CD14-positive monocyte (primary cell): Measurements from ENCODE around the gene MDH2. TPM values are rescaled to one million over a fixed set of nuclear protein-coding genes. Genes with fewer than 3 reads are reported as not detected.
A peak's percentile ranks its signal among the peaks of the same experiment; 100 is the strongest.

Experiments used
- DNase-seq, 3 donors: peaks; one replicate each; pipeline ENCODE4 v3.0.0-alpha.2; 2011 to 2022
- H2AFZ ChIP-seq: 2 replicates; pipeline ENCODE4 v1.6.0; 2012; ENCODE audit warnings: mild to moderate bottlenecking, low read depth, low read length, inconsistent platforms; ENCODE audit not compliant: insufficient read depth, poor library complexity, severe bottlenecking
- H3K27ac ChIP-seq, 2 donors: 1 replicate in 1 of 2; 2 replicates in 1 of 2; pipeline ENCODE4 v1.5.1; 2012 to 2013; ENCODE audit warnings: low read length in 2 of 2, control low read depth in 1 of 2, inconsistent platforms in 1 of 2, low read depth in 1 of 2, mild to moderate bottlenecking in 1 of 2
- H3K27me3 ChIP-seq, 2 donors: one replicate each; pipeline versions ENCODE4 v1.6.0 to v1.6.1; 2011 to 2013; ENCODE audit warnings: low read length in 2 of 2; ENCODE audit not compliant: control insufficient read depth in 2 of 2, insufficient read depth in 2 of 2
- H3K36me3 ChIP-seq, 2 donors: replicated peaks in 1 of 2; 1 replicate in 1 of 2; 2 replicates in 1 of 2; pipeline versions ENCODE4 v1.5.1 to v1.6.1; 2012 to 2013; ENCODE audit warnings: low read length in 2 of 2, control low read depth in 1 of 2, inconsistent platforms in 1 of 2, mild to moderate bottlenecking in 1 of 2; ENCODE audit not compliant: insufficient read depth in 2 of 2, control insufficient read depth in 1 of 2
- H3K4me1 ChIP-seq, 2 donors: 1 replicate in 1 of 2; 2 replicates in 1 of 2; pipeline versions ENCODE4 v1.5.1 to v1.6.1; 2012 to 2013; ENCODE audit warnings: low read length in 2 of 2, control low read depth in 1 of 2, inconsistent platforms in 1 of 2, mild to moderate bottlenecking in 1 of 2, moderate library complexity in 1 of 2; ENCODE audit not compliant: insufficient read depth in 2 of 2, control insufficient read depth in 1 of 2
- H3K4me2 ChIP-seq: replicated peaks from 2 replicates; pipeline ENCODE3; 2012; ENCODE audit warnings: low read length, moderate library complexity, mild to moderate bottlenecking; ENCODE audit not compliant: poor library complexity, severe bottlenecking; ENCODE audit errors: extremely low read depth
- H3K4me3 ChIP-seq, 3 experiments: fragments of 200-600 bp in 1 of 3; sonication (generic) in 1 of 3; replicated peaks in 1 of 3; 1 replicate in 2 of 3; 2 replicates in 1 of 3; pipeline ENCODE4 v1.5.1; 2011 to 2013; ENCODE audit warnings: low read length in 3 of 3, mild to moderate bottlenecking in 3 of 3, control low read depth in 2 of 3, low read depth in 2 of 3, inconsistent platforms in 1 of 3, moderate library complexity in 1 of 3
- H3K79me2 ChIP-seq: 2 replicates; pipeline ENCODE4 v1.6.0; 2012; ENCODE audit warnings: mild to moderate bottlenecking, control low read depth, inconsistent platforms, low read length, moderate library complexity; ENCODE audit not compliant: insufficient read depth
- H3K9ac ChIP-seq: 2 replicates; pipeline ENCODE4 v1.6.0; 2017; ENCODE audit warnings: low read length, mild to moderate bottlenecking; ENCODE audit not compliant: insufficient read depth, poor library complexity, severe bottlenecking
- H3K9me3 ChIP-seq, 2 donors: replicated peaks in 1 of 2; 1 replicate in 1 of 2; 2 replicates in 1 of 2; pipeline versions ENCODE4 v1.5.1 to v1.6.1; 2012 to 2013; ENCODE audit warnings: low read length in 2 of 2, control low read depth in 1 of 2; ENCODE audit not compliant: control insufficient read depth in 1 of 2, insufficient read depth in 1 of 2
- H4K20me1 ChIP-seq: 2 replicates; pipeline ENCODE4 v1.6.0; 2012; ENCODE audit warnings: mild to moderate bottlenecking, low read length, control low read depth, moderate library complexity; ENCODE audit not compliant: insufficient read depth
- H3K27ac Mint-ChIP-seq, 7 donors: one replicate each; pipeline ENCODE4 v1.8.0; 2020; ENCODE audit warnings: mild to moderate bottlenecking in 7 of 7, mixed read lengths in 7 of 7, moderate library complexity in 6 of 7, inconsistent platforms in 2 of 7
- H3K27me3 Mint-ChIP-seq, 3 donors: one replicate each; pipeline ENCODE4 v1.8.0; 2021 to 2022; ENCODE audit warnings: low read depth in 3 of 3, mild to moderate bottlenecking in 3 of 3, mixed read lengths in 3 of 3, moderate library complexity in 3 of 3, inconsistent platforms in 1 of 3
- H3K36me3 Mint-ChIP-seq, 2 donors: one replicate each; pipeline ENCODE4 v1.8.0; 2020; ENCODE audit warnings: mixed read lengths in 2 of 2, inconsistent platforms in 1 of 2, mild to moderate bottlenecking in 1 of 2
- H3K4me1 Mint-ChIP-seq: one replicate; pipeline ENCODE4 v1.8.0; 2020; ENCODE audit warnings: mild to moderate bottlenecking, mixed read lengths
- H3K4me3 Mint-ChIP-seq, 2 donors: one replicate each; pipeline ENCODE4 v1.8.0; 2020; ENCODE audit warnings: mild to moderate bottlenecking in 2 of 2, mixed read lengths in 2 of 2, moderate library complexity in 1 of 2
- H3K9me3 Mint-ChIP-seq, 7 donors: one replicate each; pipeline ENCODE4 v1.8.0; 2020 to 2022; ENCODE audit warnings: mixed read lengths in 7 of 7, mild to moderate bottlenecking in 6 of 7, moderate library complexity in 6 of 7, inconsistent platforms in 2 of 7
- WGBS: methylation state at CpG from one replicate; pipeline ENCODE4 v1.1.5; 2013; ENCODE audit warnings: missing lambda C conversion rate; ENCODE audit not compliant: insufficient coverage; 5-methylcytosine and 5-hydroxymethylcytosine counted together
- intact Hi-C, 2 donors: fragments of 100-400 bp; cut with micrococcal nuclease; formaldehyde crosslinking; loops; one replicate each; pipeline versions ENCODE4 v1.15.0 to v1.15.1; 2023
- polyA plus RNA-seq, 3 donors: library from polyadenylated mRNA; depleted of rRNA in 1 of 3; unstranded in 2 of 3; stranded (reverse) in 1 of 3; fragments of 300-500 nt in 2 of 3; fragments of >200 nt in 1 of 3; fragmentation: Illumina TruSeq in 2 of 3; gene quantifications; 1 replicate in 2 of 3; 2 replicates in 1 of 3; pipeline ENCODE4 v1.2.3, GENCODE V29; 2012 to 2021
- TF ChIP-seq, protein P1 (sequence below): fragments of 200-600 bp; IDR thresholded peaks from one replicate; pipeline ENCODE4 v1.8.0; 2022; ENCODE audit warnings: antibody characterized with exemption, mild to moderate bottlenecking

The MDH2 gene
- polyA plus RNA-seq, 3 donors, result 75.2 to 162 (median 129) TPM

DNA sequence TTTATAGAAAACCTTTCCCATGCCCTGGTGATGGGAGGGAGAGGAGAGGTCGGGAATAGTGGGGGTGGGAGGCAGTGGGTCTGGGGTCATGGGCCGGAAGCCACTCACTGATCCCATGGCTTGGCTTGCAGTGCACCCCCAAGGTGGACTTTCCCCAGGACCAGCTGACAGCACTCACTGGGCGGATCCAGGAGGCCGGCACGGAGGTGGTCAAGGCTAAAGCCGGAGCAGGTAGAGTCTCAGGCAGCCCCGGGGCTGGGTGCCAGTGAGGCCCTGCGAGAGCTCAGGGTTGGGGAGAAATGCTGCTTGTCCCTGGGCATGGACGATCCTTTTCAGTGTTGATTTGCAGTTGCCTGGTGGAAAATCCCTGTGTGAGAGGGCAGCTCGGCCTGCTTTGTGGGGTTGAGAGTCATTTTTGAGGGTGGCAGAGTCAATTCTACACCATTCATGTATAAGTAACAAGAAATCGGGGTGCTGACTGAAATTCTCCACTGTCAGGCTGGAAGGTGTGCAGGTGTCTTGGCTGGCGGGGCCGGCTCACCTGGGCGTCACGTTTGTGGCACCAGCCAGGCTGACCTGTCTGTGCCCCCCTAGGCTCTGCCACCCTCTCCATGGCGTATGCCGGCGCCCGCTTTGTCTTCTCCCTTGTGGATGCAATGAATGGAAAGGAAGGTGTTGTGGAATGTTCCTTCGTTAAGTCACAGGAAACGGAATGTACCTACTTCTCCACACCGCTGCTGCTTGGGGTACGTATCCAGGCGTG is 16.5 kb downstream of the MDH2 start:
- intact Hi-C loops, result no loop called here
- peaks cover 77 to 86% of the 10 kb centered on the region in 2 donors for H3K36me3 Mint-ChIP-seq
- TF ChIP-seq, protein P1, sequence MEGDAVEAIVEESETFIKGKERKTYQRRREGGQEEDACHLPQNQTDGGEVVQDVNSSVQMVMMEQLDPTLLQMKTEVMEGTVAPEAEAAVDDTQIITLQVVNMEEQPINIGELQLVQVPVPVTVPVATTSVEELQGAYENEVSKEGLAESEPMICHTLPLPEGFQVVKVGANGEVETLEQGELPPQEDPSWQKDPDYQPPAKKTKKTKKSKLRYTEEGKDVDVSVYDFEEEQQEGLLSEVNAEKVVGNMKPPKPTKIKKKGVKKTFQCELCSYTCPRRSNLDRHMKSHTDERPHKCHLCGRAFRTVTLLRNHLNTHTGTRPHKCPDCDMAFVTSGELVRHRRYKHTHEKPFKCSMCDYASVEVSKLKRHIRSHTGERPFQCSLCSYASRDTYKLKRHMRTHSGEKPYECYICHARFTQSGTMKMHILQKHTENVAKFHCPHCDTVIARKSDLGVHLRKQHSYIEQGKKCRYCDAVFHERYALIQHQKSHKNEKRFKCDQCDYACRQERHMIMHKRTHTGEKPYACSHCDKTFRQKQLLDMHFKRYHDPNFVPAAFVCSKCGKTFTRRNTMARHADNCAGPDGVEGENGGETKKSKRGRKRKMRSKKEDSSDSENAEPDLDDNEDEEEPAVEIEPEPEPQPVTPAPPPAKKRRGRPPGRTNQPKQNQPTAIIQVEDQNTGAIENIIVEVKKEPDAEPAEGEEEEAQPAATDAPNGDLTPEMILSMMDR, result no peak

DNA sequence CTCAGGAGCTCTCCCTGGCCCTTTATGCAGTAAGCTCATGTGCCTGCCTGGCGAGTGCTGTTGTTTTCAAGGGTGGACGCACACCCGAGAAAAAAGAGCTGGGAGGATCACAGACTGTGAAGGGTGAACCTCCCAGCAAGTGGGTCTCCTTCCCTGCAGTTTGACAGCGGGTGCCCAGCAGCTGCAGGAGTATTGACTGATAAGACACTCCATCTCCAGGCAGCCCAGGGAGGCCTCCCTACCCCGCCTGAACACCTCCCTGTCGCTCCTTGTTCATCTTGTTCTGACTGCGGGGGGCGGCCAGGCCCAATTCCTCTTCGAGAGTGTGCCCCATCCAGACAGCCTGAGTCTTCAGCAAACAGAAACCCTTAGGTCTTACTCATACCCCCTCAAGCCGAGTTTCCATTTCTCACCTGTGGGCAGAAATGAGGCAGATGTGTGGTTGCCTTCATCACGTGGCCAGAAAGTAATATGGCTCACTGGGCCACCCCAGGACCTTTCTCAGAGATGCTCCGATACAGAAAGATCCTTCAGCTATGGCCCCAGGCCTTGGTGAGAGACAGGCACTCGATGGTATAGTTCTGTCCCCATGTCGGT is 17.2 kb downstream of the MDH2 start:
- Histone ChIP-seq H3K36me3 (peaks cover 69 to 77% of the 10 kb centered on the region in 2 donors), H3K9ac (no peak overlapping the region), H3K4me3 (no peak overlapping the region), H3K4me2 (no peak overlapping the region), H3K79me2 (no peaks in the 10 kb centered on the region), H3K4me1 (peaks cover 0 to 4% of the 10 kb centered on the region in 2 donors), H3K27ac (no peak overlapping the region), H3K9me3 (no peaks in the 10 kb centered on the region), H2AFZ (no peak overlapping the region), H3K27me3 (no peaks in the 10 kb centered on the region), H4K20me1 (peaks cover 20% of the 10 kb centered on the region)
- peaks cover 70 to 78% of the 10 kb centered on the region in 2 donors for H3K36me3 Mint-ChIP-seq
- no peak overlapping the region for H3K4me3 Mint-ChIP-seq
- peaks cover 5% of the 10 kb centered on the region for H3K4me1 Mint-ChIP-seq
- no peaks in the 10 kb centered on the region for H3K9me3 Mint-ChIP-seq
- DNase-seq, result no peak
- intact Hi-C loops, result no loop called here
- 98% methylated on average over 11 of the region's 14 CpGs for WGBS
- H3K27ac Mint-ChIP-seq, result peak overlapping the region in 3 of 7 donors; percentile 14 to 37 (median 23)
- peaks cover 0 to 3% (median 0%) of the 10 kb centered on the region in 3 donors for H3K27me3 Mint-ChIP-seq
- TF ChIP-seq, protein P1, result no peak

More for the DNA sequence above, 16.5 kb downstream of the MDH2 start:
- Histone ChIP-seq H3K4me2 (no peak overlapping the region), H3K79me2 (no peaks in the 10 kb centered on the region), H3K9ac (no peak overlapping the region), H3K36me3 (peaks cover 76 to 85% of the 10 kb centered on the region in 2 donors), H2AFZ (no peak overlapping the region), H3K27me3 (no peaks in the 10 kb centered on the region), H3K4me3 (no peak overlapping the region), H3K27ac (no peak overlapping the region), H4K20me1 (peaks cover 27% of the 10 kb centered on the region), H3K9me3 (no peaks in the 10 kb centered on the region), H3K4me1 (peaks cover 0 to 4% of the 10 kb centered on the region in 2 donors)
- 98% methylated on average over 16 of the region's 24 CpGs for WGBS
- Mint-ChIP-seq H3K9me3 (no peaks in the 10 kb centered on the region), H3K4me3 (no peak overlapping the region), H3K4me1 (peaks cover 5% of the 10 kb centered on the region), H3K27me3 (peaks cover 0 to 3% (median 0%) of the 10 kb centered on the region in 3 donors), H3K27ac (no peak overlapping the region)
- no peak for DNase-seq
